ENCODE measurements around the gene R3HDM2. TPM values are rescaled to one million over a fixed set of nuclear protein-coding genes. Genes with fewer than 3 reads are reported as not detected.

Gene R3HDM2
- total and polyA plus RNA-seq, 2 of the 13 experiments (the other 11 are each of a cell fraction or from before 2014, with no cell fraction given): 11.1 to 23.5 TPM

GRCh38 chr12:57227315-57228115 lies 203.3 kb downstream of the R3HDM2 start:
- Histone ChIP-seq H3K4me1 (ENCODE audit: insufficient read depth, low read length) (peaks cover 78% of the 10 kb centered on the region), H3K27me3 (ENCODE audit: control insufficient read depth in 1 of 2, insufficient read depth in 2 of 2, low read length in 2 of 2) (peaks cover 3 to 41% of the 10 kb centered on the region in 2 experiments; a peak in 4 of 5 replicates), H3K9ac (ENCODE audit: insufficient read depth, low read depth, low read length) (no peak overlapping the region), H3K9me3 (ENCODE audit: low read length) (no peaks in the 10 kb centered on the region), H3K36me3 (replicated peaks in 1 of 2; ENCODE audit: control insufficient read depth in 1 of 2, insufficient read depth in 2 of 2, low read length in 2 of 2) (peaks cover 8 to 13% of the 10 kb centered on the region in 2 experiments; a peak in 4 of 5 replicates), H3K27ac (ENCODE audit: extremely low read length, insufficient read depth, low read length) (no peak overlapping the region), H2AFZ (ENCODE audit: low read length) (no peak overlapping the region), H3K4me3 (replicated peaks in 1 of 3; ENCODE audit: insufficient read depth in 1 of 3, low read depth in 2 of 3, low read length in 3 of 3) (no peak overlapping the region), H4K20me1 (ENCODE audit: insufficient read depth, low read length) (peaks cover 4% of the 10 kb centered on the region; the same call in 1 of the 2 replicates), H3K4me2 (ENCODE audit: low read depth, low read length) (peak overlapping the region; percentile 29; the same call in 1 of the 2 replicates), H3K79me2 (ENCODE audit: insufficient read depth, low read length) (peaks cover 33% of the 10 kb centered on the region)
- in situ Hi-C loops (cut with HindIII; ENCODE audit: extremely low pct_ligation_motif_present, low pct_unique_long_range_greater_than_20kb) (no loop called here), intact Hi-C loops (cut with micrococcal nuclease; ENCODE audit: unreplicated experiment) (no loop called here)
- no peak for DNase-seq (ENCODE audit: low spot score)
- TF ChIP-seq, protein P1, sequence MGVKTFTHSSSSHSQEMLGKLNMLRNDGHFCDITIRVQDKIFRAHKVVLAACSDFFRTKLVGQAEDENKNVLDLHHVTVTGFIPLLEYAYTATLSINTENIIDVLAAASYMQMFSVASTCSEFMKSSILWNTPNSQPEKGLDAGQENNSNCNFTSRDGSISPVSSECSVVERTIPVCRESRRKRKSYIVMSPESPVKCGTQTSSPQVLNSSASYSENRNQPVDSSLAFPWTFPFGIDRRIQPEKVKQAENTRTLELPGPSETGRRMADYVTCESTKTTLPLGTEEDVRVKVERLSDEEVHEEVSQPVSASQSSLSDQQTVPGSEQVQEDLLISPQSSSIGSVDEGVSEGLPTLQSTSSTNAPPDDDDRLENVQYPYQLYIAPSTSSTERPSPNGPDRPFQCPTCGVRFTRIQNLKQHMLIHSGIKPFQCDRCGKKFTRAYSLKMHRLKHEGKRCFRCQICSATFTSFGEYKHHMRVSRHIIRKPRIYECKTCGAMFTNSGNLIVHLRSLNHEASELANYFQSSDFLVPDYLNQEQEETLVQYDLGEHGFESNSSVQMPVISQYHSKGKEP (CRISPR knock-in tag; IDR thresholded peaks at IDR 0.05): no peak
- TF ChIP-seq RXRA (CRISPR knock-in tag; IDR thresholded peaks at IDR 0.05): no peak
- TF ChIP-seq ZNF512 (CRISPR knock-in tag; IDR thresholded peaks at IDR 0.05): no peak
- TF ChIP-seq ZNF577 (CRISPR knock-in tag; IDR thresholded peaks at IDR 0.05; ENCODE audit: borderline replicate concordance, low read depth): no peak
- TF ChIP-seq U2AF1 (optimal IDR thresholded peaks at IDR 0.05; ENCODE audit: low read depth, low read length): no peak
- no peak for TF ChIP-seq GATAD2A (CRISPR knock-in tag; IDR thresholded peaks at IDR 0.05)
- no peak for TF ChIP-seq ZNF800 (CRISPR knock-in tag; IDR thresholded peaks at IDR 0.05)
- 74% methylated on average over 7 of the region's 8 CpGs for WGBS (ENCODE audit: low lambda C conversion rate)
- no peak for FAIRE-seq
- POLR2A ChIA-PET: interaction anchor here (1.5 to 1.7 kb wide), 2 partner anchors 10 to 100 kb away, joined by 5 to 6 read pairs; partner anchors contain the start of gene LRP1
- BruUV-seq (replicated peaks): no TSS peak
- ATAC-seq: no peak
- CTCF ChIA-PET (ENCODE audit: low intra/inter-chr PET ratio, low total read pairs): interaction anchor here (8.7 kb wide), 1 partner anchor 12 kb away, joined by 87 read pairs; a partner anchor contains a TSS
